Stimulated activated CD4-positive, alpha-beta T cell treated with anti-CD3 and anti-CD28 coated beads, Interleukin-2, amount 100 ng/mL, for 24 hours (primary cell): Measurements from ENCODE around the gene EXOC1L.

ENCODE experiments used
- DNase-seq, 2 donors: peaks; one replicate each; pipeline ENCODE4 v3.0.0-alpha.2; 2020

Gene EXOC1L

DNA sequence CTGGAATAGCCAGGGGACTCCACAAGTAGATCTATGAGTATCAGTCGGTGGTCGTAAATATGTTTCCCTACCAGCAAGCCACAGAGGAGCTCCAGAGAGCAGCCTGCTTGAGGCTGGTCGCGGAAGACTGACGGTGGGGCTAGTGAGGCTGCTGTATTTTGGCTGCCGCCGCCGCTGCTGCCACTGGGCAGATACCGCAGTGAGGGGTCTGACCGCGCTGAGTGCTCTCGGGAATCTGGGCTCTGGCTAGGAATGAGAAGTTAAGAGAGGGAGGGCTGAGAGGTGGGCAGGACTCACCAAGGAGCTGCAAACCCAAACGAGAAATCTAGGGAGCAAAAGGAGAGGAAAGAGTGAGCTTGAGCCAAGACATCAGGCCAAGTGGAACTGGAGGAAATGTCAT is at the start of gene EXOC1L:
Gene EXOC1L (plus strand): TSS at position 157 of the 400 bp plus-strand sequence. CDS start 237 bp downstream, at position 394.
- no peak for DNase-seq

DNA sequence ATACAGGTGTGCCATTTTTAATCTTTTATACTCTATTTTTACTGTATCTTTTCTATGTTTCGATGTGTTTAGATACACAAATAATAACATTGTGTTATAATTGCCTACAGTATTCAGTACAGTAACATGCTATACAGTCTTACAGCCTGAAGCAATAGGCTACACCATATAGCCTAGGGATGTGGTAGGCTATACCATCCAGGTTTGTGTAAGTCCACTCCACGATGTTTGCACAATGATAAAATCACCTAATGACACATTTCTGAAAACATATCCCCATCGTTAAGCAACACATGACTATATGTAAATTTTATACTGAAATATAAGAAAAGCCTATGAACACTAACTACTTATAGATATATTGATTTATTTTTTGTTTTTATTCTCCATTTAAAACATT is 48.9 kb upstream of the EXOC1L start:
- DNase-seq, result no peak

DNA sequence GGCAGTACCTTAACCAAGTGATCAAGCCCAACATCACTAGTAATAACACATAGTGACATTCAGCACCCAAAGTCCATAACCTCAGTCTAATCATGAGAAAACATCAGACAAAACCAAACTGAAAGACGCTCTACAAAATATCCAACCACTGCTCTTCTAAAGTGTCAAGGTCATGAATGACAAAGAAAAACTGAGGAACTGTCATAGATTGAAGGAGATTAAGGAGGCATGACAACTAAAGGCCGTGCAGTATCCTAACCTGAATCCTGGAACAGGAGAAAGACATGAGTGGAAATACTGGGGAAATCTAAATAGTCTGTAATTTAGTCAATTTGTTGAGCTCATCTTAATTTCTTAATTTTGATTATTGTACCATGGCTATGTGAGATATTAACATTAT is 38.2 kb upstream of the EXOC1L start:
- DNase-seq, result no peak

- DNase-seq, result no peak
These were observed 37.8 kb upstream of the EXOC1L start for GRCh38 chr4:55781812-55782211.

DNA sequence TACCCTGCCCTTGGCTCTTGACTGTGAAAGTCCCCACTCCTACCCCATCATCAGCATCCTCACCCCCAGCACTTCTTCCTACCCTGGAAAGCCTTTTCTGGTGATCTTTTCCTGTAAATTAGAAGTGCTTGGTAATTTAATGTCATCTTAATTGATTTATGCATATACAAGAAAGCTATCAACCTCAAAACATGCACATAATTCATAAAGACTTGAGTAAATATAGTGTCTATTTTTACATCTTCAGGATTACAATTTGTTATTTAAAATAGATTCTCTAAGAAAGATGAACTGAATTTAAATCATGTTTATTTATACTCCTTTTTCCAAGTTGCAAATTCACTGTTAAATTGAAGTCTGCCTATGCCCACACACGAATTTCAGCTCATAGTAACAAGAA is 36.0 kb upstream of the EXOC1L start:
- DNase-seq, result no peak

DNA sequence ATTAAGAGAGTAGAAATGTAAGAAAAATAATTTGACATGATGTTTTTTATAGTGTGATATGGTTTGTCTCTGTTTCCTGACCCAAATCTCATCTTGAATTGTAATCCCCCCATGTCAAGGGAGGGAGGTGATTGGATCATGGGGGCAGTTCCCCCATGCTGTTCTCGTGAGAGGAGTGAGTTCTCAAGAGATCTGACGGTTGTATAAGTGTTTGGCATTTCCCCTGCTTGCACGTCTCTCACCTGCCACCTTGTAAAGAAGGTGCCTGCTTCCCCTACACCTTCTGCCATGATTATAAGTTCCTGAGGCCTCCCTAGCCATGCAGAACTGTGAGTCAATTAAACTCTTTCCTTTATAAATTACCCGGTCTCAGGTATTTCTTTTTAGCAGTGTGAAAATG is 34.8 kb upstream of the EXOC1L start:
- DNase-seq, result no peak

DNA sequence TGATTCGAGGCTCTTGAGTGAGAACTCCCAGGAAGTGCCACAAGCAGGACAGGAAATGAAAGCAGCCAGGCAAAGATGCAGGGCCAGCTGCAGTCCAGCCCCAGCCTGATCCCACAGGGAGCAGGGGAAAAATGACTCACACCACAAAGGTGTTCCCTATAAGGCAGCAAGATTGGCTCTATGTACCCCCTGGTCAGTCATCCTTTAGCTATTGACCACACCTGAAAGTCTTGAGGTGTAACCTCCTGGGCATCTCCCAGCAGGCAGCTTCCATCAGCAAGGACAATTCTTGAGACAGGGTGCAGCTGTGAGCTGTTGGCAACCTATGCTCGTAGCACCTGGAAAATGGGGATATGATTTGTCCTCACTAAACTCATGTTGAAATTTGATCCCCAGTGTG is 27.9 kb upstream of the EXOC1L start:
- no peak for DNase-seq

DNA sequence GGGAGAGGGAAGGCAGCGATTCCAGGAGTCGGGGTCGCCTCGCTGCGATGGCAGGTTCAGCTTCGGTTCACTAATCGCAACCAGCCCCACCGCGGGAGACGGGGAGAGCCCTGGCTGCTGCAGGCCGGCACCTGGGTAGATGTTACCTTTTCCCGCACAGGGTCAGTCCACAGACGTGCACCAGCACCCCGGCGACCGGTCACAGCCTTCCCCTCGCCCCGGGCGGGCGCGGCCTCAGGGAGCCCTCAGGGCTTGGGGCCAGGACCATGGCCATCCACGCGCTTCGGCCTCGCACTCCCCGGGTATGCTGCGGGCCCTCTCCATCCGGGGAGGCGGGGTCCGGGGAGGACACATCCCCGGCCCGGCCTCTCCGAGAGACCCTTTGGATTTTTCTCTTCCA is 26.1 kb upstream of the EXOC1L start:
- no peak for DNase-seq

- DNase-seq, result no peak
These were observed 25.5 kb upstream of the EXOC1L start for GRCh38 chr4:55794053-55794452.

DNA sequence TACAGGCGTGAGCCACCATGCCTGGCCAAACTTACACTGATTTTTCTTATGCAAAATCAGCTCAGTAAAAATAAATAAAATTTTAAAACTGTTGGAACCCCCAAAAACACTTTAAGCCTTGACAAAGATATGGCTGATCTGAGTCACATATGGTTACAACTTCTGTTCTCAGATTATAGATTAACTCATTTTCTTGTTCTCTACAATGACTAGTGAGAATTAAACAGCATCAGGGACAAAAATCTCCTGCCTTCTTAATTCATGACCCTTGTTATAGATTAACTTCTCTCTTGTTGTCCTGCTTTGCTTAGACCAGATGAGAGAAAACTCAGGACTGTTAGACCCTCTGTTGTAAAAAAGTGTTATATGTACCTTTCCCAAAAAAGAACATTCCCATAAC is 24.2 kb upstream of the EXOC1L start:
- no peak for DNase-seq

GRCh38 chr4:55801498-55801897 is 18.1 kb upstream of the EXOC1L start:
- DNase-seq, result no peak

DNA sequence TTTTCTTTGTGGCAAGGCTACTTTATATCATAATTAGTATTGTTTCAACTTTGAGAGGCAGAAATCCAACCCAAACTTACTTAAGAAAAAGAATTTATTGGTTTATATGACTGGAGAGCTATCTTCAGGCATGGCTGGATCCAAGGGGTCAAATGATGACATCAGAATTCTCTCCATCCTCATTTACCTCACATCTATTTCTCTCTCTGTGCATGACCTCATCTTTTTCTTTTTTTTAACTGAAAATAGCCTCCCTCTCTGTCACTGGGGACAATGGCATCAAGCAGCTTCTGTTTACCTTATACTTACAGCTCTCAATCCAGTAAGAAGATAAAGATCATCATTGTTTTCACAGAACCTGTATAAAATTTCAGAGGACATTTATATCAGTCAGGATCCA is 12.0 kb upstream of the EXOC1L start:
- DNase-seq, result no peak

GRCh38 chr4:55808186-55808585 is 11.4 kb upstream of the EXOC1L start:
- no peak for DNase-seq

GRCh38 chr4:55808632-55809031 is 11.0 kb upstream of the EXOC1L start:
- no peak for DNase-seq

DNA sequence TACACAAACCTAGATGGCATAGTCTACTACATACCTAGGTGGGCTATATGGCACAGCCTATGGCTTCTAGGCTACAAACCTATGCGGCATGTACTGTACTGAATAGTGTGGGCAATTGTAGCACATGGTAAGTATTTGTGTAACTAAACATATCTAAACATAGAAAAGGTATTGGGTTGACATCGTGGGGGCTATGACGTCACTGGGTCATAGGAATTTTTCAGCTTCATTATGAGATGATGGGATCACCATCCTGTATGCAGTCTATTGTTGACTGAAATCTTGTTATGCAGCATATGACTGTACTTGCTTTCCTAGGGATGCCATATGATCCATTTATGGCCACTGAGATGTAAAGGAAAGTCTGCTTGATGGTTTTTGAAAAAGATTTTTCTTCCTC is 1.9 kb upstream of the EXOC1L start:
- no peak for DNase-seq

DNA sequence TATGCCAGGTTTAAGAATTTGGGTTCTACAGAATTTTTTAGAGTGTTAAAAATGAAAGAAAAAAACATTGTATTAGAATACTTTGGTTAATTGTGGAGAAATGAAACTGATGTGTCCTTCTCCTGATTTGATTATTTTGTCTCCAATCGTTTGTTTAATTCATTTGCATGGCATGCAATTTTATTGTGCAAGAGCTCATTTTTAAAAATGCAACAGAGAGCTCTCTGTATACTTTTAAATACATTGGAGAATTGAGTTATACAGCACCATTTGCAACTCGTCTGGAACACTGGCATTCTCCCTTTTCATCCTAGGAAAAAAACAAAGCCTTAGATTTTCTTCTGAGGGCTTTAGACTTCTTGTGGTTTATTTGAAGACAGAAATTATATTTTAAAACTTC is 689 bp downstream of the EXOC1L start:
- DNase-seq, result no peak

- DNase-seq, result no peak
These were observed 2.7 kb downstream of the EXOC1L start for GRCh38 chr4:55822329-55822728.

GRCh38 chr4:55824865-55825264 is 5.3 kb downstream of the EXOC1L start:
- no peak for DNase-seq

DNA sequence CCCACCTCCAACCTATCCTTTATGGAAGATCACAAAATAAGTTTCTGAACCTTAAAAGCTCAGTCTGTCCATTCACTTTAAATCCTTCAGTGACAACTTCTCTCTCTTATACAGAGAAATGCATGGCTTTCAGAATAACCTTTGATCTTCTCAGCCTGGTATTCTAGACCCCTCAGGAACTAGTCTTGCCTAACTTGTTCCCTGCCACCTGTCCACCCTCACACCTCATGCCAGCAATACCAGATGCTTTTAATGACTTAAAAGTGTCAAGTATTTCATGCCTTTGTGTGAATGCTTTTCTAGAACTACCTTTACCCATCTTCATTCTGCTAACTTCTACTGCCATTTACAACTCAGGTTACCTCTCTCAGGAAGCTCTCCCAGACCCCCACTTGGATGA is 7.4 kb downstream of the EXOC1L start:
- DNase-seq, result no peak

- no peak for DNase-seq
These were observed 8.0 kb downstream of the EXOC1L start for GRCh38 chr4:55827582-55827981.

- no peak for DNase-seq
These were observed 10.5 kb downstream of the EXOC1L start for GRCh38 chr4:55830048-55830447.

- DNase-seq, result no peak
These were observed 11.1 kb downstream of the EXOC1L start for GRCh38 chr4:55830716-55831115.

GRCh38 chr4:55834086-55834795 is 14.7 kb downstream of the EXOC1L start:
- no peak for DNase-seq

GRCh38 chr4:55837903-55838302 is 18.3 kb downstream of the EXOC1L start:
- DNase-seq, result no peak

GRCh38 chr4:55838356-55838755 is 18.8 kb downstream of the EXOC1L start:
- DNase-seq, result no peak

DNA sequence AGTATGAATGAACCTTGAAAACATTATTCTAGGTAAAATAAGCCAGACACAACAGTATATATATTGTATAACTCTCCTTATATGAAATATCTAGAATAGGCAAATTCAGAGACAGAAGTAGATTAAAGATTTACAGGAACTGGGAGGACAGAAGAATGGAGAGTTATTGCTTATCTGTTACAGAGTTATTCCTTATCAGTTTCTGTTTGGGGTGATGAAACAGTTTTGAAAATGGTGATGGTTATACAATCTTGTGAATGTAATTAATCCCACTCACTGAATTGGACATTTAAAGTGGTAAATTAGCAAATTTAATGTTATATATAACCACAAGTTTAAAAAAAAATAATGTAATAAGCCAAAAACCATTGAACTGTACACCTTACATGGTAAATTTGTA is 19.4 kb downstream of the EXOC1L start:
- DNase-seq, result no peak
